ENCODE data around the gene C19orf38.
"Not testable (repeated sequence)": the region's sequence is repeated elsewhere in the genome, so short reads cannot be mapped to it uniquely, and the experiment has no call there.

Gene C19orf38

GRCh38 chr19:10852941-10853340 is 4.7 kb downstream of the C19orf38 start:
- DNase-seq = no peak

- no peak for DNase-seq
These were observed 6.3 kb downstream of the C19orf38 start for GRCh38 chr19:10854350-10855089.

DNA sequence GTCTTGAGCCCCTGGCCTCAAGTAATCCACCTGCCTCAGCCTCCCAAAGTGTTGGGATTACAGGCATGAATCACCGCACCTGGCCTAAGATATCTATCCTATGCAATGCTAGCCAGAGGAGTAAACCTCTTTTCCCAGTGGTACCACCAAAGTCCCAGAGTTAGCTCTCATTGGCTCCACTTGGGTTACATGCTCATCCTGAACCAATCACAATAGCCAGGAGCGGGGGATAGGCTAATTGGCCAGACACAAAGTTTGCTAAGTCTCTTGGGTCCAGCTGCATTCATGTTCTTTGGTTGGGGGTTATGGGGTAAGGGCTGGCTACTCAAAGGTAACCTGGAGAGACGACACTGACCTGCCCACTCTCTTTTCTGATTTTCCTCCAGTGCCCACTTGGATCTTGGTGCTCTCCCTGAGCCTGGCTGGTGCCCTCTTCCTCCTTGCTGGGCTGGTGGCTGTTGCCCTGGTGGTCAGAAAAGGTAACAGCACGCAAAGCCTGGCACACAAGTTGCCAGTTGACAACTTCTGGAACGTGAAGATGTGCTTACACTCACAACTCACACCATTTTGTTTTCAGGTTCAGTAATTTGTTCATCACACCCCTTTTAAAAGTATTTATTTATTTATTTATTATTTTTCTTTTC is 7.8 kb downstream of the C19orf38 start:
- peak in 1 of 2 experiments; percentile 34 for DNase-seq

GRCh38 chr19:10856899-10857298 is 8.7 kb downstream of the C19orf38 start:
- not testable (repeated sequence) for DNase-seq

GRCh38 chr19:10858204-10858828 is 10.1 kb downstream of the C19orf38 start:
- peak in 1 of 2 experiments; percentile 9 for DNase-seq

DNA sequence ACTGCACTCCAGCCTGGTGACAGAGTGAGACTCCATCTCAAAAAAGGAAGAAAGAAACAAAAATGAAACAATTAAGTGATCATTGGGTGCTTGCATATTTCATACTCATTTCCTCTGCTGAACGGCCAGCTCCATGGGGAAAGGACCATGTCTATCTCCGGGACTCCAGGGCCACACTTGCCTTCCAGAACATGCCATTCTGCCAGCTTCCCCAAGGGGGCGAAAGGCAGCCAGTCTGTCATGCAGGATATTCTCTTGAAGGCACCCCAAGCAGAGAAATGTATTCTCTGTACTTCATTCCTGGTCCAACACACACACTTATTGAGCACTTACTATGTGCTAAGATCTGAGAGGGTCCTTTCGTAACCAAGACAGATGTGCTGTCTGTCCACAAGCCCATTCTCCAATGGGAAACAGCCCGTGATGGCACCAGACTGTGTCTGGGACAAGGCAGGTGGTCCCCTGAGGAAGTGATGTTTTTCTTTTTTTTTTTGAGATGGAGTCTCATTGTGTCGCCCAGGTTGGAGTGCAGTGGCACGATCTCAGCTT is 13.0 kb downstream of the C19orf38 start:
- peak in 1 of 2 experiments; percentile 16 for DNase-seq

- no peak for DNase-seq
These were observed 14.4 kb downstream of the C19orf38 start for GRCh38 chr19:10862561-10863106.

DNA sequence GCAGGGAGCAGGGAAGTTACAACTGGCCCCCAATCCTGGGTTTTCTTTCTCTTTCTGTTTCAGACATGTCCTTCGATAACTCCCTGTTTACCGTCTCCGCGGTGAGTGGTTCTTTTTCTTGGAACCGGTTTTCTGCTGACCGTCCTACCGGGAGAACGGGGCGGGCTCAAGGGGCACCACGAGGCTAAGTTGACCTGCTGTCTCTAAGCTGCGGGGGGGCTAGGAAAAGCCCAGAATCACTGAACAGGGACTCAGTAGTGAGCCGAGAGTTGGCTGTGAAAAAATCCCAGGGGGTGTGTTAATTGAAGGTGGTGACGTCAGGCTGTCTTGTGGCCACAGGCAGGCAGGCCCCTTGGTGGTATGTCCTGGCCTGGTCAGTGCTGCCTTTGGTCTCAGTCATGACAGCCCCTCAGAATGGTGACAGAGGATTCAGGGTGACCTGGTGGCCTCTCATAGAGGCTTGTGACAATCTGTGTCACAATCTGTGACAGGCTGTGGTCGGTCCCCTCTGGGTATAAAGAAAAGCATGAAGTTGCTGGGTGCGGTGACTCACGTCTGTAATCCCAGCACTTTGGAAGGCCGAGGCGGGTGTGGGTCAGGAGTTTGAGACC is 15.0 kb downstream of the C19orf38 start:
- no peak for DNase-seq

DNA sequence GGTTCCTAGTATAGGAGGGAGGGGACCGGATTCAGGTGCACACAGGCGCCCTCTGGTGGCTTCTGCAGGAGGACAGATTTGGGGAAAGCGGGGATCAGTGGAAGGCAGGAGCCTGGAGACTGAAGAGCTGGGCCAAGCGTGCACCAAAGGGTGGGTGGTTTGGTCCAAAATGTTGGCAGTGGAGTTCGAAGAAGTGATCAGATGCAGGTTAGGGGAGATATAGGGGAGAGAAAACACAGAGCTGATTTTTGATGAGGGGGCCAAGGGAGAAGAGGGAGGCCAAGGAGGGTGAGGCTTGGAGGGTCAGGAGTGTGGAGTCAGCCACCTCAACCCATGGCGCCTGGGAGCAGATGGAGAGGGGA is 16.3 kb downstream of the C19orf38 start:
- peak in 1 of 2 experiments; percentile 74 for DNase-seq

- no peak for DNase-seq
These were observed 18.3 kb downstream of the C19orf38 start for GRCh38 chr19:10866495-10866894.

DNA sequence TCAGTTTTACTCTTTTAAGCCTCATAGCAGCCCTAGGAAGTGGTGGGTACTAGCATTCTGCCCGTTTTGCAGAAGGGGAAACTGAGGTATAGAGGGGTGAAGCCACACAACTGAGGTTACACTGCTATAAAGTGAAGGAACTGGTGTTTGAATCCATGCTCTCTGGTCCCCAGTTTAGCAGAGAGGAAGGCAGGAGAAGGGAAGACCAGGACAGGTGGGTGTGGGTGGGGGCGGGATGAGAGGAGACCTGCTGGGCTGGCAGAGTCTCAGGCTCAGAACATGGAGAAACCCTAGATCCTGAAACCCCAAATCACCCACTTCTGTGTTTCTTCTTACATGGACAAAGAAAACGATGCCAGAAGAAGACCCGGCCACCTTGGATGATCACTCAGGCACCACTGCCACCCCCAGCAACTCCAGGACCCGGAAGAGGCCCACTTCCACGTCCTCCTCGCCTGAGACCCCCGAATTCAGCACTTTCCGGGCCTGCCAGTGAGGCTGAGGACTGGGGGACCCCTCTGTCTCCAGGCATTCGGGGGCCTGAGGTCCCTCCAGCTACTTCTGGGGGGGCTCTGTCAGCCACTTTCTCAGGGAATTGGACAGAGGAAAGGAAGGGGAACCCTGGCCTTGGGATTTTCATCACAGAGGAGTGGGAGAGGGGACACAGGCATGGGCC is 20.8 kb downstream of the C19orf38 start:
- DNase-seq = no peak

GRCh38 chr19:10869872-10870311 is 21.7 kb downstream of the C19orf38 start:
- not testable (repeated sequence) for DNase-seq

GRCh38 chr19:10870501-10870954 is 22.3 kb downstream of the C19orf38 start:
- no peak for DNase-seq

GRCh38 chr19:10870955-10871603 is 22.9 kb downstream of the C19orf38 start, which contains the start of gene CARM1:
TSS of gene CARM1 (plus strand) at chr19:10871553. CDS start at chr19:10871703, 150 bp downstream.
- DNase-seq = peak; percentile 74 to 98

DNA sequence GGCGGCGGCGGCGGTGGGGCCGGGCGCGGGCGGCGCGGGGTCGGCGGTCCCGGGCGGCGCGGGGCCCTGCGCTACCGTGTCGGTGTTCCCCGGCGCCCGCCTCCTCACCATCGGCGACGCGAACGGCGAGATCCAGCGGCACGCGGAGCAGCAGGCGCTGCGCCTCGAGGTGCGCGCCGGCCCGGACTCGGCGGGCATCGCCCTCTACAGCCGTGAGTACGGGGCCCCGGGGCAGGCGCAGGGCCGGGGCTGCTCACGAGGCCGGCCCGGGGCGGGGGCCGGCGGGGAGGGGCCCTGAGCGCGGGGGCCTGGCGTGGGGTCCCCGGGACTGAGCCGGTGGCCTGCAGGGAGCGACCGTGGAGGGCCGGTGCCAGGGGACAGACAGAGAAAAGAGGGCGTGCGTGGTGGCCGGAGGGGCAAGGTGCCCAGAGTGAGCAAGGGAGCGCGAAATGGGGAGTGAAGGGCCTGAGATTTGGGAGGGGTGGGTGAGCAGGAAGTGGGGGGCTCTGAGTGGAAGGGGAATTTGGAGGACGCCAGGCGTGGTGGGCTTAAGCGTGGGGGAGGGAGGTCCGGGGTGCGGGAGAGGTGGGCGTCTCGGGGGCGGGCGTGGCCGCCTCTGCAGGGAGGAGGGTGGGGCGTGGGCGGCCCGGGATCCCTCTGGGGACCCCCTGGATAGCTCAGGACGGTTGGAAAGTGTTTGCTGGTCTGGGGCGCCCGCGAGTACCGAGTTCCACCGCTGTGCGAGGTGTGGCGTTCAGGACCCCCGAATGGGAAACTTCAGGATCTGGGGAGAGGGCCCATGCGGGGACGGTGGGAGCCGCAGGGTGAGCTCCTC is 23.7 kb downstream of the C19orf38 start:
- DNase-seq = peak in 1 of 2 experiments; percentile 59

DNA sequence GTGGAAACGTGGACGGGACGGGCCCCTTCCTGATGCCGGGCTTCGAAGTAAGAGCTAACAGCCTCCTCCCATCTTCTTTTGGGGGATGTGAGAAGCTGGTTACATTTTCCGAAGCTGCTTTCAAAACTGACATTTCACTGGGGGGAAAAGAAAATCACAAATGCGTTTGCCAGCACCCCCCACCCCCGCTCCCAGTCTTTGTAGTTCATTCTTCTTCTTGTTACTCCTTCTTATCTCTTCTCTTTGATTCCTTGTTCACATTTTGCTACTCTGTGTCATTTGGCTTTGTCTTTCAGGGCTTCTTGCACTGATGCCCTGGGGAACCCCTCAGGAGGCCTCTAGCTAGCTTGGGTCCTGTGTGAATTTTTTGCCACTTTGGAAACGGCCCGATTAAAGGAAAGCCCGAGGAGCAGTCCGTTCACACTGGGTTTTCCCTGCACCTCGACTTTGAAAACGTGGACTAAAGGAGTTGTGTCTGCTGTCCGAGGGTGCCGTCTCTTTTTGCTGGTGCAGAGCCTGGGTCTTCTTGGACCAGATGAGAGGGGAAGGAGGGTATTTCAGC is 24.4 kb downstream of the C19orf38 start:
- no peak for DNase-seq

DNA sequence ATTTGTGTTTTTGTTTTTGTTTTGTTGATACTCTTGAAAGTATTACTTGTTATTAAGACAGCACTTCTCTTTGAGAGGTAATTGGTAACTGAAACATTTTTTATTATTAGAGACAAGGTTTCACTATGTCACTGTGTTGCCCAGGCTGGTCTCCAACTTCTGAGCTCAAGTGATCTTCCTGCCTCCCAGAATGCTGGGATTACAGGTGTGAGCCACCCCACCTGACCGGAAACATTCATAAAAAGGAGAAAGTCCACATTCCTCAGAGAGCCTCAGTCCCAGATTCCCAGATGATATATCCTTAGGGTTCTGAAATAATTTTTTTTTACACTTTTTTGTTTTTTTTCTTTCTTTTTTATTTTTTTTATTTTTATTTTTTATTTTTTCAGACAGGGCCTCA is 25.8 kb downstream of the C19orf38 start:
- DNase-seq = no peak

- no peak for DNase-seq
These were observed 28.4 kb downstream of the C19orf38 start for GRCh38 chr19:10876459-10877240.

DNA sequence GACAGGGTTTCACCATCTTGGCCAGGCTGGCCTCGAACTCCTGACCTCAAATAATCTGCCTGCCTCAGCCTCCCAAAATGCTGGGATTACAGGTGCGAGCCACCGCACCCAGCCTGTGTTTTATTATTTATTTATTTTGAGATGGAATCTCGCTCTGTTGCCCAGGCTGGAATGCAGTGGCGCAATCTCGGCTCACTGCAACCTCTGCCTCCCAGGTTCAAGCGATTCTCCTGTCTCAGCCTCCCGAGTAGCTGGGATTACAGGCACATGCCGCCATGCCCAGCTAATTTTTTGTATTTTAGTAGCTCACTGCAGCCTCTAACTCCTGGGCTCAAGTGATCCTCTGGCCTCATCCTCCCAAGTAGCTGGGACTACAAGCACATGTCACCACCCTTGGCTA is 29.4 kb downstream of the C19orf38 start:
- DNase-seq = not testable (repeated sequence)

Measured in NCI-H526 (cell line).